WTC11 (cell line): ENCODE measurements around the gene PRPF31. TPM values are rescaled to one million over a fixed set of nuclear protein-coding genes. Genes with fewer than 3 reads are reported as not detected.

Experiments
- ATAC-seq: fragments of 200-7000 bp; cut with Tn5 transposase; 2 replicates; pipeline ENCODE4 v1.10.0; 2021; ENCODE audit warnings: mild to moderate bottlenecking, moderate library complexity
- CTCF ChIA-PET: fragments of 300-600 bp; sonication (Branson Sonifier 250); formaldehyde crosslinking; loops from one replicate; lab custom pipeline; 2021; ENCODE audit warnings: antibody characterized with exemption; lab: Charles Lee
- POLR2A ChIA-PET: fragments of 350-600 bp; sonication (Branson Sonifier 250); formaldehyde crosslinking; loops from one replicate; lab custom pipeline; 2021; ENCODE audit warnings: antibody characterized with exemption; lab: Charles Lee
- DNase-seq: peaks from one replicate; pipeline ENCODE4 v3.0.0; 2021; ENCODE audit warnings: low spot score
- H3K27ac Mint-ChIP-seq: 2 replicates; pipeline ENCODE4 v1.8.0; 2021; ENCODE audit warnings: mixed read lengths
- H3K27me3 Mint-ChIP-seq: 2 replicates; pipeline ENCODE4 v1.8.0; 2021; ENCODE audit warnings: low read depth, mild to moderate bottlenecking, moderate library complexity, mixed read lengths
- H3K36me3 Mint-ChIP-seq: 2 replicates; pipeline ENCODE4 v1.8.0; 2021; ENCODE audit warnings: mixed read lengths
- H3K4me1 Mint-ChIP-seq: 2 replicates; pipeline ENCODE4 v1.8.0; 2022; ENCODE audit warnings: mixed read lengths
- H3K4me3 Mint-ChIP-seq: 2 replicates; pipeline ENCODE4 v1.8.0; 2021; ENCODE audit warnings: mild to moderate bottlenecking, moderate library complexity, mixed read lengths
- H3K9me3 Mint-ChIP-seq: 2 replicates; pipeline ENCODE4 v1.8.0; 2021; ENCODE audit warnings: mixed read lengths
- ETV6 ChIP-seq: sonication (generic); formaldehyde crosslinking; IDR thresholded peaks from 2 replicates; pipeline ENCODE4 v1.8.1; 2022; ENCODE audit warnings: mild to moderate bottlenecking, missing genetic modification reagents
- FOXK1 ChIP-seq: sonication (generic); formaldehyde crosslinking; IDR thresholded peaks from 2 replicates; pipeline ENCODE4 v1.8.0; 2022; ENCODE audit warnings: mild to moderate bottlenecking, moderate library complexity, missing genetic modification reagents
- FOXP1 ChIP-seq: sonication (generic); formaldehyde crosslinking; IDR thresholded peaks from 2 replicates; pipeline ENCODE4 v1.8.0; 2022; ENCODE audit warnings: missing genetic modification reagents, mild to moderate bottlenecking, moderate library complexity, borderline replicate concordance
- GABPB1 ChIP-seq: sonication (generic); formaldehyde crosslinking; IDR thresholded peaks from 2 replicates; pipeline ENCODE4 v1.8.1; 2023; ENCODE audit warnings: mild to moderate bottlenecking, missing genetic modification reagents
- GRHL2 ChIP-seq: fragments of 250-450 bp; sonication (Bioruptor Pico); IDR thresholded peaks from 2 replicates; pipeline ENCODE4 v1.8.0; 2022; ENCODE audit warnings: mild to moderate bottlenecking, moderate library complexity; ENCODE audit not compliant: insufficient replicate concordance, severe bottlenecking
- NFYB ChIP-seq: sonication (generic); formaldehyde crosslinking; conservative IDR thresholded peaks from 2 replicates; pipeline ENCODE4 v1.8.0; 2022; ENCODE audit warnings: low read depth, missing genetic modification reagents
- RORB ChIP-seq: fragments of 250-450 bp; sonication (Bioruptor Pico); IDR thresholded peaks from 2 replicates; pipeline ENCODE4 v1.9.0; 2021; ENCODE audit warnings: mild to moderate bottlenecking
- SMAD3 ChIP-seq: sonication (generic); formaldehyde crosslinking; IDR thresholded peaks from 2 replicates; pipeline ENCODE4 v1.8.0; 2022; ENCODE audit warnings: missing genetic modification reagents, mild to moderate bottlenecking, borderline replicate concordance
- SP1 ChIP-seq: sonication (generic); formaldehyde crosslinking; conservative IDR thresholded peaks from 2 replicates; pipeline ENCODE4 v1.8.1; 2022; ENCODE audit warnings: missing genetic modification reagents
- TEAD1 ChIP-seq: sonication (generic); formaldehyde crosslinking; IDR thresholded peaks from 2 replicates; pipeline ENCODE4 v1.8.0; 2022; ENCODE audit warnings: mild to moderate bottlenecking, missing genetic modification reagents
- TP53 ChIP-seq: sonication (generic); formaldehyde crosslinking; IDR thresholded peaks from 2 replicates; pipeline ENCODE4 v1.8.1; 2023; ENCODE audit warnings: mild to moderate bottlenecking, missing genetic modification reagents
- ZBTB21 ChIP-seq: sonication (generic); formaldehyde crosslinking; IDR thresholded peaks from 2 replicates; pipeline ENCODE4 v1.8.1; 2023; ENCODE audit warnings: mild to moderate bottlenecking, missing genetic modification reagents, borderline replicate concordance
- ZNF121 ChIP-seq: sonication (generic); formaldehyde crosslinking; IDR thresholded peaks from 2 replicates; pipeline ENCODE4 v1.8.0; 2023; ENCODE audit warnings: missing genetic modification reagents
- ZNF138 ChIP-seq: sonication (generic); formaldehyde crosslinking; conservative IDR thresholded peaks from 2 replicates; pipeline ENCODE4 v1.8.1; 2022; ENCODE audit warnings: mild to moderate bottlenecking, moderate library complexity, missing genetic modification reagents
- ZNF416 ChIP-seq: fragments of 250-450 bp; sonication (Bioruptor Pico); IDR thresholded peaks from 2 replicates; pipeline ENCODE4 v1.9.0; 2021; ENCODE audit warnings: mild to moderate bottlenecking, inconsistent platforms
- total RNA-seq: library from RNA; stranded (reverse); gene quantifications from 3 replicates; pipeline ENCODE4 v1.2.3, GENCODE V29; 2021
- TF ChIP-seq, protein P1 (sequence below): sonication (generic); formaldehyde crosslinking; IDR thresholded peaks from 2 replicates; pipeline ENCODE4 v1.8.0; 2022; ENCODE audit warnings: mild to moderate bottlenecking, missing genetic modification reagents
- TF ChIP-seq, protein P2 (sequence below): sonication (generic); formaldehyde crosslinking; IDR thresholded peaks from 2 replicates; pipeline ENCODE4 v1.8.0; 2022; ENCODE audit warnings: mild to moderate bottlenecking, missing genetic modification reagents
- TF ChIP-seq, protein P3 (sequence below): sonication (generic); formaldehyde crosslinking; IDR thresholded peaks from 2 replicates; pipeline ENCODE4 v1.8.0; 2023; ENCODE audit warnings: missing genetic modification reagents, mild to moderate bottlenecking, borderline replicate concordance
- TF ChIP-seq, protein P4 (sequence below): fragments of 250-450 bp; sonication (Bioruptor Pico); IDR thresholded peaks from 2 replicates; pipeline ENCODE4 v1.8.0; 2021; ENCODE audit warnings: mild to moderate bottlenecking
- TF ChIP-seq, protein P5 (sequence below): sonication (generic); formaldehyde crosslinking; IDR thresholded peaks from 2 replicates; pipeline ENCODE4 v1.8.1; 2022; ENCODE audit warnings: mild to moderate bottlenecking, missing genetic modification reagents, moderate library complexity, borderline replicate concordance
- TF ChIP-seq, protein P6 (sequence below): sonication (generic); formaldehyde crosslinking; IDR thresholded peaks from 2 replicates; pipeline ENCODE4 v1.8.0; 2022; ENCODE audit warnings: missing genetic modification reagents

Gene PRPF31
- total RNA-seq, 1 experiment from 2014 or later: 92.8 TPM

DNA sequence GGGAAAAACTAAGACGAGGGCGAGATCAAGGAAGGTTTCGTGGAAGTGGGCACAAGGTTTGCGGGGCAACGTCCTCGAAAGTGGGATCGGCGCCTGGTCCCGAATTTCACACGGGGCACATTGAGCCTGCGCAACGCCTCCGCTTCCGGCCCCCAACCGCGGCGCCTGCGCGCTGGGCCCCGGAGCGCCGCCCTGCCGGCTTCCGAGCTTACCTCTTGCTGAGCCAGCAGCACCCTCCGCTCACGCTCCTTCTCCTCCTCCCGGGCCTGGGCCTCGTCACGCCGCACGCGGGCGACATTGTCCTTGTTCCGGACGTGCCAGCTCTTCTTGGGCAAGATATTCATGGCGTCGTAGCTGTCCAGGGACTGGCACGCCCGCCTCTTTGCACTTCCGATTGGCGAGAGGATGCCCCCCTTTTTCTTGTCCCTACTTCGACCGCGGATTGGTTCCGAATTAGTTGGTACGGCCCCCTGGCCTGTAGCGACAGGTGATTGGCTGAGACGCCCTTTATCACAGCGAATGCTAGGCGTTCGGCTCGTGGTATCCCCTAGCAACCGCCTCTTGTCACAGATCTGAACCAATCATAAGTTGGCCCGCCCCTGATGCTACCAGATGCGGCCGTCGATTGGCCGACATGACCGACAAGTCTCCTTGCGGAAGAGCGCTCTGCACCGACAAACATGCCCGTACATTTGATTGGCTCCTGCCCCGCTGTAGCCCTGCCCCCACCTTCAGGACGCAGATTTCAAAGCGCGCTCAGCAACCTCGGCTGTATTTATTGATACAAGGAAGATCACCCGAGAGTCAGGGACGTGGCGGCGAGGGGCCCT is 44.0 kb downstream of the PRPF31 start, which contains the start of gene LENG1:
Gene LENG1 (minus strand): TSS at position 370 of the 830 bp plus-strand sequence. CDS start 26 bp downstream, at position 344.
- TF ChIP-seq ZBTB21 (CRISPR knock-in tag): no peak
- TF ChIP-seq ZNF121 (CRISPR knock-in tag): peak; percentile 94
- TF ChIP-seq, protein P1, sequence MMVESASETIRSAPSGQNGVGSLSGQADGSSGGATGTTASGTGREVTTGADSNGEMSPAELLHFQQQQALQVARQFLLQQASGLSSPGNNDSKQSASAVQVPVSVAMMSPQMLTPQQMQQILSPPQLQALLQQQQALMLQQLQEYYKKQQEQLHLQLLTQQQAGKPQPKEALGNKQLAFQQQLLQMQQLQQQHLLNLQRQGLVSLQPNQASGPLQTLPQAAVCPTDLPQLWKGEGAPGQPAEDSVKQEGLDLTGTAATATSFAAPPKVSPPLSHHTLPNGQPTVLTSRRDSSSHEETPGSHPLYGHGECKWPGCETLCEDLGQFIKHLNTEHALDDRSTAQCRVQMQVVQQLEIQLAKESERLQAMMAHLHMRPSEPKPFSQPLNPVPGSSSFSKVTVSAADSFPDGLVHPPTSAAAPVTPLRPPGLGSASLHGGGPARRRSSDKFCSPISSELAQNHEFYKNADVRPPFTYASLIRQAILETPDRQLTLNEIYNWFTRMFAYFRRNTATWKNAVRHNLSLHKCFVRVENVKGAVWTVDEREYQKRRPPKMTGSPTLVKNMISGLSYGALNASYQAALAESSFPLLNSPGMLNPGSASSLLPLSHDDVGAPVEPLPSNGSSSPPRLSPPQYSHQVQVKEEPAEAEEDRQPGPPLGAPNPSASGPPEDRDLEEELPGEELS (CRISPR knock-in tag): peak; percentile 50
- TF ChIP-seq SMAD3 (CRISPR knock-in tag): peak; percentile 59; the same call in 1 of the 2 replicates
- TF ChIP-seq GRHL2 (CRISPR knock-in tag): no peak
- TF ChIP-seq, protein P2, sequence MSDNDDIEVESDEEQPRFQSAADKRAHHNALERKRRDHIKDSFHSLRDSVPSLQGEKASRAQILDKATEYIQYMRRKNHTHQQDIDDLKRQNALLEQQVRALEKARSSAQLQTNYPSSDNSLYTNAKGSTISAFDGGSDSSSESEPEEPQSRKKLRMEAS (CRISPR knock-in tag): peak; percentile 84; the same call in 1 of the 2 replicates
- peak; percentile 98 for TF ChIP-seq NFYB (CRISPR knock-in tag)
- TF ChIP-seq, protein P3, sequence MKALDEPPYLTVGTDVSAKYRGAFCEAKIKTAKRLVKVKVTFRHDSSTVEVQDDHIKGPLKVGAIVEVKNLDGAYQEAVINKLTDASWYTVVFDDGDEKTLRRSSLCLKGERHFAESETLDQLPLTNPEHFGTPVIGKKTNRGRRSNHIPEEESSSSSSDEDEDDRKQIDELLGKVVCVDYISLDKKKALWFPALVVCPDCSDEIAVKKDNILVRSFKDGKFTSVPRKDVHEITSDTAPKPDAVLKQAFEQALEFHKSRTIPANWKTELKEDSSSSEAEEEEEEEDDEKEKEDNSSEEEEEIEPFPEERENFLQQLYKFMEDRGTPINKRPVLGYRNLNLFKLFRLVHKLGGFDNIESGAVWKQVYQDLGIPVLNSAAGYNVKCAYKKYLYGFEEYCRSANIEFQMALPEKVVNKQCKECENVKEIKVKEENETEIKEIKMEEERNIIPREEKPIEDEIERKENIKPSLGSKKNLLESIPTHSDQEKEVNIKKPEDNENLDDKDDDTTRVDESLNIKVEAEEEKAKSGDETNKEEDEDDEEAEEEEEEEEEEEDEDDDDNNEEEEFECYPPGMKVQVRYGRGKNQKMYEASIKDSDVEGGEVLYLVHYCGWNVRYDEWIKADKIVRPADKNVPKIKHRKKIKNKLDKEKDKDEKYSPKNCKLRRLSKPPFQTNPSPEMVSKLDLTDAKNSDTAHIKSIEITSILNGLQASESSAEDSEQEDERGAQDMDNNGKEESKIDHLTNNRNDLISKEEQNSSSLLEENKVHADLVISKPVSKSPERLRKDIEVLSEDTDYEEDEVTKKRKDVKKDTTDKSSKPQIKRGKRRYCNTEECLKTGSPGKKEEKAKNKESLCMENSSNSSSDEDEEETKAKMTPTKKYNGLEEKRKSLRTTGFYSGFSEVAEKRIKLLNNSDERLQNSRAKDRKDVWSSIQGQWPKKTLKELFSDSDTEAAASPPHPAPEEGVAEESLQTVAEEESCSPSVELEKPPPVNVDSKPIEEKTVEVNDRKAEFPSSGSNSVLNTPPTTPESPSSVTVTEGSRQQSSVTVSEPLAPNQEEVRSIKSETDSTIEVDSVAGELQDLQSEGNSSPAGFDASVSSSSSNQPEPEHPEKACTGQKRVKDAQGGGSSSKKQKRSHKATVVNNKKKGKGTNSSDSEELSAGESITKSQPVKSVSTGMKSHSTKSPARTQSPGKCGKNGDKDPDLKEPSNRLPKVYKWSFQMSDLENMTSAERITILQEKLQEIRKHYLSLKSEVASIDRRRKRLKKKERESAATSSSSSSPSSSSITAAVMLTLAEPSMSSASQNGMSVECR (CRISPR knock-in tag): peak; percentile 55; the same call in 1 of the 2 replicates
- TF ChIP-seq, protein P4, sequence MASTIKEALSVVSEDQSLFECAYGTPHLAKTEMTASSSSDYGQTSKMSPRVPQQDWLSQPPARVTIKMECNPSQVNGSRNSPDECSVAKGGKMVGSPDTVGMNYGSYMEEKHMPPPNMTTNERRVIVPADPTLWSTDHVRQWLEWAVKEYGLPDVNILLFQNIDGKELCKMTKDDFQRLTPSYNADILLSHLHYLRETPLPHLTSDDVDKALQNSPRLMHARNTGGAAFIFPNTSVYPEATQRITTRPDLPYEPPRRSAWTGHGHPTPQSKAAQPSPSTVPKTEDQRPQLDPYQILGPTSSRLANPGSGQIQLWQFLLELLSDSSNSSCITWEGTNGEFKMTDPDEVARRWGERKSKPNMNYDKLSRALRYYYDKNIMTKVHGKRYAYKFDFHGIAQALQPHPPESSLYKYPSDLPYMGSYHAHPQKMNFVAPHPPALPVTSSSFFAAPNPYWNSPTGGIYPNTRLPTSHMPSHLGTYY (CRISPR knock-in tag): 0 out of 2 replicates have a peak, but pooled peaks have one; percentile 20
- no peak for TF ChIP-seq TP53
- peak; percentile 43; the same call in 1 of the 2 replicates for TF ChIP-seq FOXP1 (CRISPR knock-in tag)
- TF ChIP-seq, protein P5, sequence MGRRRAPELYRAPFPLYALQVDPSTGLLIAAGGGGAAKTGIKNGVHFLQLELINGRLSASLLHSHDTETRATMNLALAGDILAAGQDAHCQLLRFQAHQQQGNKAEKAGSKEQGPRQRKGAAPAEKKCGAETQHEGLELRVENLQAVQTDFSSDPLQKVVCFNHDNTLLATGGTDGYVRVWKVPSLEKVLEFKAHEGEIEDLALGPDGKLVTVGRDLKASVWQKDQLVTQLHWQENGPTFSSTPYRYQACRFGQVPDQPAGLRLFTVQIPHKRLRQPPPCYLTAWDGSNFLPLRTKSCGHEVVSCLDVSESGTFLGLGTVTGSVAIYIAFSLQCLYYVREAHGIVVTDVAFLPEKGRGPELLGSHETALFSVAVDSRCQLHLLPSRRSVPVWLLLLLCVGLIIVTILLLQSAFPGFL (CRISPR knock-in tag): peak; percentile 31; the same call in 1 of the 2 replicates
- peak; percentile 83 for TF ChIP-seq SP1 (CRISPR knock-in tag)
- no peak for TF ChIP-seq RORB (CRISPR knock-in tag)
- TF ChIP-seq, protein P6, sequence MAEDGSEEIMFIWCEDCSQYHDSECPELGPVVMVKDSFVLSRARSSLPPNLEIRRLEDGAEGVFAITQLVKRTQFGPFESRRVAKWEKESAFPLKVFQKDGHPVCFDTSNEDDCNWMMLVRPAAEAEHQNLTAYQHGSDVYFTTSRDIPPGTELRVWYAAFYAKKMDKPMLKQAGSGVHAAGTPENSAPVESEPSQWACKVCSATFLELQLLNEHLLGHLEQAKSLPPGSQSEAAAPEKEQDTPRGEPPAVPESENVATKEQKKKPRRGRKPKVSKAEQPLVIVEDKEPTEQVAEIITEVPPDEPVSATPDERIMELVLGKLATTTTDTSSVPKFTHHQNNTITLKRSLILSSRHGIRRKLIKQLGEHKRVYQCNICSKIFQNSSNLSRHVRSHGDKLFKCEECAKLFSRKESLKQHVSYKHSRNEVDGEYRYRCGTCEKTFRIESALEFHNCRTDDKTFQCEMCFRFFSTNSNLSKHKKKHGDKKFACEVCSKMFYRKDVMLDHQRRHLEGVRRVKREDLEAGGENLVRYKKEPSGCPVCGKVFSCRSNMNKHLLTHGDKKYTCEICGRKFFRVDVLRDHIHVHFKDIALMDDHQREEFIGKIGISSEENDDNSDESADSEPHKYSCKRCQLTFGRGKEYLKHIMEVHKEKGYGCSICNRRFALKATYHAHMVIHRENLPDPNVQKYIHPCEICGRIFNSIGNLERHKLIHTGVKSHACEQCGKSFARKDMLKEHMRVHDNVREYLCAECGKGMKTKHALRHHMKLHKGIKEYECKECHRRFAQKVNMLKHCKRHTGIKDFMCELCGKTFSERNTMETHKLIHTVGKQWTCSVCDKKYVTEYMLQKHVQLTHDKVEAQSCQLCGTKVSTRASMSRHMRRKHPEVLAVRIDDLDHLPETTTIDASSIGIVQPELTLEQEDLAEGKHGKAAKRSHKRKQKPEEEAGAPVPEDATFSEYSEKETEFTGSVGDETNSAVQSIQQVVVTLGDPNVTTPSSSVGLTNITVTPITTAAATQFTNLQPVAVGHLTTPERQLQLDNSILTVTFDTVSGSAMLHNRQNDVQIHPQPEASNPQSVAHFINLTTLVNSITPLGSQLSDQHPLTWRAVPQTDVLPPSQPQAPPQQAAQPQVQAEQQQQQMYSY (CRISPR knock-in tag): no peak
- peak; percentile 81 for TF ChIP-seq ZNF416 (CRISPR knock-in tag)
- peak; percentile 23; the same call in 1 of the 2 replicates for TF ChIP-seq FOXK1
- TF ChIP-seq TEAD1 (CRISPR knock-in tag): 0 out of 2 replicates have a peak, but pooled peaks have one; percentile 46
- peak; percentile 65; the same call in 1 of the 2 replicates for TF ChIP-seq GABPB1 (CRISPR knock-in tag)
- TF ChIP-seq ZNF138 (CRISPR knock-in tag): no peak
- TF ChIP-seq ETV6 (CRISPR knock-in tag): 0 out of 2 replicates have a peak, but pooled peaks have one; percentile 55
- Mint-ChIP-seq H3K27me3 (peaks cover 24% of the 10 kb centered on the region), H3K27ac (peak within 1 kb of the TSS; percentile 99), H3K9me3 (no peaks in the 10 kb centered on the region), H3K4me1 (peaks cover 35% of the 10 kb centered on the region), H3K36me3 (peaks cover 20% of the 10 kb centered on the region), H3K4me3 (peak within 1 kb of the TSS; percentile 100)
- ATAC-seq (peak; percentile 80), DNase-seq (peak; percentile 99)
- ChIA-PET CTCF (interaction anchor here (0.8 to 1.9 kb wide), 7 partner anchors 14 to 247 kb away, joined by 3 to 6 read pairs (median 5); partner anchors contain the start of gene MBOAT7), POLR2A (interaction anchor here (1.0 to 2.2 kb wide), 5 partner anchors 10 to 252 kb away, joined by 3 to 10 read pairs (median 3); partner anchors contain the start of genes CNOT3 and TSEN34)
